Esophagus (tissue), 2 donors: ENCODE measurements around the gene LIN37. TPM values are rescaled to one million over a fixed set of nuclear protein-coding genes. Genes with fewer than 3 reads are reported as not detected.
"Not testable (repeated sequence)": the region's sequence is repeated elsewhere in the genome, so short reads cannot be mapped to it uniquely, and the experiment has no call there.

Experiments used
- H3K27ac ChIP-seq, 2 donors: one replicate each; pipeline ENCODE4 v1.5.1; 2013; ENCODE audit warnings: low read depth in 2 of 2, mild to moderate bottlenecking in 2 of 2, inconsistent platforms in 1 of 2, low read length in 1 of 2, moderate library complexity in 1 of 2
- H3K27me3 ChIP-seq, 2 donors: one replicate each; pipeline ENCODE4 v1.6.1; 2013; ENCODE audit warnings: low read length in 2 of 2, control low read depth in 1 of 2, mild to moderate bottlenecking in 1 of 2; ENCODE audit not compliant: insufficient read depth in 2 of 2, control insufficient read depth in 1 of 2
- H3K36me3 ChIP-seq, 2 donors: one replicate each; pipeline ENCODE4 v1.6.1; 2013; ENCODE audit warnings: low read length in 1 of 2; ENCODE audit not compliant: control insufficient read depth in 2 of 2, insufficient read depth in 2 of 2
- H3K4me1 ChIP-seq, 2 donors: one replicate each; pipeline ENCODE4 v1.6.1; 2013; ENCODE audit warnings: low read length in 1 of 2; ENCODE audit not compliant: control insufficient read depth in 2 of 2, insufficient read depth in 2 of 2
- H3K4me3 ChIP-seq, 2 donors: one replicate each; pipeline ENCODE4 v1.5.1; 2013; ENCODE audit warnings: low read length in 2 of 2, mild to moderate bottlenecking in 2 of 2, low read depth in 1 of 2, moderate library complexity in 1 of 2
- H3K9me3 ChIP-seq, 2 donors: one replicate each; pipeline ENCODE4 v1.6.1; 2013; ENCODE audit warnings: mild to moderate bottlenecking in 2 of 2, low read depth in 1 of 2, low read length in 1 of 2, moderate library complexity in 1 of 2; ENCODE audit not compliant: control insufficient read depth in 2 of 2, insufficient read depth in 1 of 2
- WGBS, 2 donors: extraction: QIAGEN DNeasy Blood & Tissue Kit; methylation state at CpG; one replicate each; pipeline ENCODE4 v1.1.7; 2013; 5-methylcytosine and 5-hydroxymethylcytosine counted together
- polyA plus RNA-seq, 2 donors: library from polyadenylated mRNA; stranded (reverse); fragments of 200-250 nt; gene quantifications; one replicate each; pipeline ENCODE4 v1.2.3, GENCODE V29; 2013
- donor health status: healthy with polysubstance abuse.
- donor health status: Bipolar disorder and iron deficiency.

The LIN37 gene
- polyA plus RNA-seq, 2 donors = 10.6 to 20.9 TPM

- WGBS, 2 donors = 76 to 77% methylated on average over 8 of the region's 8 CpGs
- Histone ChIP-seq H3K4me1 (peaks cover 0 to 2% of the 10 kb centered on the region in 2 donors), H3K36me3 (no peaks in the 10 kb centered on the region)
These were observed 44.5 kb downstream of the LIN37 start for GRCh38 chr19:35792888-35793287.

DNA sequence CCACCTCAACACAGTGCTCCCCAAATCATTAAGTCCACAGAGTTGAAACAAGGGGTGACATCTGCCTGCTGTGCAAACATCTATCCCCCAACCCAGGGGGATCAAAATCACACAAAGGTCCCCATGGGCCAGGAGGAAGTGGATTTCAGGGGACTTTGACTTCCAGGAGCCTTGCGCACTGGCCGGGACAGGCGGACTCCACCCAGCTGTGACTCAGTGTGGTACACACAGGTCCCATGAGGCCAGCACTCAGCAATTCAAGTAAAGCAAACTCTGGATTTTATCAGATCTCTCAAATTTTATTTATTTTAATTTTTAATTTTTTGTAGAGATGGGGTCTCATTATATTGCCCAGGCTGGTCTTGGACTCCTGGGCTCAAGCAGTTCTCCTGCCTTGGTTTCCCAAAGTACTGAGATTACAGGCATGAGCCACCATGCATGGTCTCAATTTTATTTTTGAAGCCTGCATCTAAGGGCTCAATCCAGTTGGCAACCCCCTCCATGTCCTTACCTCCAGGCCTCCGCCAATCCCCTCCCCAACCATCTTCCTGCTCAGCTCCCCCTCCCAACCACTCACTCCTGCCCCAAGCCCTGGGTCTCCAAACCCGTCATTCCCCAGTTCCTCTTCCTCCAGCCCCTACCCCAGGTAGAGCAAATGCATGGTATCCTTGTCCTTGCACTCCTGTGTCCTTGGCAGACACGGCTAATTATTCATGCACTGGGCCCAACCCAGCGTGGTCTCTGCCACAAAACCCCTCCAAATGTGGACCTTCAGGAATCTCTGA, 45.2 kb downstream of the LIN37 start:
- WGBS, 2 donors = 63 to 72% methylated on average over 7 of the region's 7 CpGs
- peaks cover 0 to 2% of the 10 kb centered on the region in 2 donors for H3K4me1 ChIP-seq
- no peak overlapping the region for H3K27ac ChIP-seq
- no peak overlapping the region for H3K4me3 ChIP-seq
- H3K9me3 ChIP-seq = peaks cover 0 to 3% of the 10 kb centered on the region in 2 donors
- H3K36me3 ChIP-seq = no peaks in the 10 kb centered on the region
- H3K27me3 ChIP-seq = peaks cover 0 to 8% of the 10 kb centered on the region in 2 donors

More at GRCh38 chr19:35792888-35793287, 44.5 kb downstream of the LIN37 start:
- Histone ChIP-seq H3K9me3 (peaks cover 0 to 1% of the 10 kb centered on the region in 2 donors), H3K27ac (no peak overlapping the region), H3K4me3 (no peak overlapping the region), H3K27me3 (peaks cover 0 to 8% of the 10 kb centered on the region in 2 donors)

- not testable (repeated sequence) for H3K27me3 ChIP-seq, H3K4me1 ChIP-seq, H3K36me3 ChIP-seq, H3K27ac ChIP-seq, H3K9me3 ChIP-seq, H3K4me3 ChIP-seq
- WGBS, 2 donors = 67 to 69% methylated on average over 1 of the region's 1 CpG
These were observed 47.2 kb downstream of the LIN37 start for GRCh38 chr19:35795564-35795963.

DNA sequence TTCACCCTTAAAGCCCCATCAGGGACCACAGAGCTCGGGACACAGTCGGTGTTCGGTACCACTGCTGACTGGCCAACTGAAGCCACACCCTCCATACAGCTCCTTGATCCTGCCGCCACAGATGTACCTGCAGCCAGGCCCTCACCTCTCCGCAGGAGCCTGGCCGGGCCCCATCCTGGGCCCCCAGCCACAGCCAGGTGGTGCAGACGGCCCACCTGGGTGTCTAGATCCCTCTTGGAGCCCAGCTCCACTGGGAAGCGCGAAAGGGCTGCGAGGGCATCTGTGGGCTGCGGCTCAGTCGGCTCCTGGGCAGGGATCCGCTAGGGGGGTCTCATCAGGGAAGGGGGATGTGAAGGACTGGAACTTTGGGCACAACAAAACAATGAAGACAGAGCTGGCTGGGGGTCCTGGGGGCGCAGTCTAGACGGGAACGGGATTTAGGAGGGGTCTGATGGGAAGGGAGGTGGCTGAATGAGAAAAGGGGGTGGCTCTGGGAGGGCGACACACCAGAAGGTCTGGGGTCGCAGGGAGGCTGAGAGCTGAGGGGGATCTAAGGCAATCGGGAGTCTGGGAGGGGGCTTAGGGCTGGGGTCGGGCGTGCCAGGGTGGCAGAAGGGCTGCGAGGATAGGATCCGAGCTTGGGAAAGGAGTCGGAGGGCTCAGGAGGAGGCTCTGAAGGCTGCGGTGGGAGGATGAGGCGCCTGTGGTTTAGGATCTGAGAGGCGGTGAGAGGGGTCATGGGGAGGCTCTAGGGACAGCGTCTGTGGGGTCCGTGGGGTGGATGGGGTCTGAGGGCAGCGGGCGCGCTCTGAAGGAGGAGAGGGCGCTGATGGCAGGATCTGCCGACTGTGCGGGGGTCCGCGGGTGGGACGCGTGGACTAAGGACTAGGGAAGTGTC, 48.5 kb downstream of the LIN37 start:
- Histone ChIP-seq H3K27ac (no peak overlapping the region), H3K4me1 (peaks cover 0 to 2% of the 10 kb centered on the region in 2 donors), H3K36me3 (no peaks in the 10 kb centered on the region), H3K27me3 (peaks cover 0 to 8% of the 10 kb centered on the region in 2 donors), H3K9me3 (peaks cover 0 to 3% of the 10 kb centered on the region in 2 donors), H3K4me3 (no peak overlapping the region)
- 16 to 18% methylated on average over 38 to 39 of the region's 39 CpGs for WGBS, 2 donors

GRCh38 chr19:35797663-35798062, 49.3 kb downstream of the LIN37 start:
- 10 to 11% methylated on average over 10 to 15 of the region's 15 CpGs for WGBS, 2 donors
- peaks cover 0 to 8% of the 10 kb centered on the region in 2 donors for H3K27me3 ChIP-seq
- H3K36me3 ChIP-seq = no peaks in the 10 kb centered on the region
- H3K27ac ChIP-seq = no peak overlapping the region
- H3K4me1 ChIP-seq = peaks cover 0 to 2% of the 10 kb centered on the region in 2 donors
- H3K9me3 ChIP-seq = peaks cover 0 to 3% of the 10 kb centered on the region in 2 donors
- no peak overlapping the region for H3K4me3 ChIP-seq

GRCh38 chr19:35801828-35802227, 53.5 kb downstream of the LIN37 start:
- Histone ChIP-seq H3K4me3 (no peak overlapping the region), H3K27me3 (peaks cover 0 to 5% of the 10 kb centered on the region in 2 donors), H3K27ac (no peak overlapping the region), H3K9me3 (peaks cover 0 to 3% of the 10 kb centered on the region in 2 donors), H3K36me3 (no peaks in the 10 kb centered on the region), H3K4me1 (peaks cover 0 to 2% of the 10 kb centered on the region in 2 donors)
- WGBS, 2 donors = 56 to 57% methylated on average over 3 of the region's 3 CpGs

Other genes starting within 250 kb of the LIN37 start
- 100 to 1,000 TPM; 223 to 315 TPM for gene DMKN, start 234.9 kb upstream of the LIN37 start, polyA plus RNA-seq
- gene SBSN, start 220.3 kb upstream of the LIN37 start, polyA plus RNA-seq = 1,000 to 10,000 TPM in 1 of 2 donors, 100 to 1,000 TPM in 1; 453 to 1,191 TPM
- not detected for gene GAPDHS, start 215.1 kb upstream of the LIN37 start, polyA plus RNA-seq
- gene TMEM147, start 202.9 kb upstream of the LIN37 start, polyA plus RNA-seq = 100 to 1,000 TPM in 1 of 2 donors, 10 to 100 TPM in 1; 61.7 to 145 TPM
- gene ATP4A, start 184.9 kb upstream of the LIN37 start, polyA plus RNA-seq = under 1 TPM; 0.02 to 0.12 TPM
- gene PMIS2, start 162.4 kb upstream of the LIN37 start, polyA plus RNA-seq = not detected
- 10 to 100 TPM; 10.1 to 24.1 TPM for gene HAUS5, start 135.8 kb upstream of the LIN37 start, polyA plus RNA-seq
- 10 to 100 TPM; 47.8 to 61.5 TPM for gene RBM42, start 119.5 kb upstream of the LIN37 start, polyA plus RNA-seq
- 1 to 10 TPM; 3.4 to 5.6 TPM for gene ETV2, start 106.8 kb upstream of the LIN37 start, polyA plus RNA-seq
- 1,000 to 10,000 TPM; 1,022 to 1,339 TPM for gene COX6B1, start 100.3 kb upstream of the LIN37 start, polyA plus RNA-seq
- 10 to 100 TPM; 10.7 to 11.5 TPM for gene UPK1A, start 82.1 kb upstream of the LIN37 start, polyA plus RNA-seq
- gene ZBTB32, start 44.0 kb upstream of the LIN37 start, polyA plus RNA-seq = under 1 TPM; 0.07 to 0.18 TPM
- 10 to 100 TPM; 21.5 to 33.8 TPM for gene KMT2B, start 30.6 kb upstream of the LIN37 start, polyA plus RNA-seq
- 1 to 10 TPM; 4.3 to 5.1 TPM for gene IGFLR1, start 6.1 kb upstream of the LIN37 start, polyA plus RNA-seq
- gene U2AF1L4, start 3.2 kb upstream of the LIN37 start, polyA plus RNA-seq = 10 to 100 TPM; 17.4 to 43.4 TPM
- 100 to 1,000 TPM in 1 of 2 donors, 10 to 100 TPM in 1; 62.5 to 128 TPM for gene PSENEN, start 2.9 kb upstream of the LIN37 start, polyA plus RNA-seq
- 10 to 100 TPM; 12.5 to 18.3 TPM for gene HSPB6, start 8.5 kb downstream of the LIN37 start, polyA plus RNA-seq
- 10 to 100 TPM in 1 of 2 donors, 1 to 10 TPM in 1; 5.5 to 13.8 TPM for gene PROSER3, start 9.6 kb downstream of the LIN37 start, polyA plus RNA-seq
- 10 to 100 TPM in 1 of 2 donors, 1 to 10 TPM in 1; 5.7 to 20.8 TPM for gene ARHGAP33, start 27.0 kb downstream of the LIN37 start, polyA plus RNA-seq
- not detected for gene PRODH2, start 64.3 kb downstream of the LIN37 start, polyA plus RNA-seq
- gene NPHS1, start 103.9 kb downstream of the LIN37 start, polyA plus RNA-seq = not detected
- gene KIRREL2, start 108.3 kb downstream of the LIN37 start, polyA plus RNA-seq = under 1 TPM in 1 of 2 donors, not detected in 1; 0.02 TPM
- gene APLP1, start 120.0 kb downstream of the LIN37 start, polyA plus RNA-seq = 1 to 10 TPM in 1 of 2 donors, under 1 TPM in 1; 0.69 to 1.4 TPM
- gene NFKBID, start 152.0 kb downstream of the LIN37 start, polyA plus RNA-seq = 1 to 10 TPM; 6.6 to 8.5 TPM
- 1 to 10 TPM; 6.2 to 6.7 TPM for gene HCST, start 154.0 kb downstream of the LIN37 start, polyA plus RNA-seq
- gene TYROBP, start 159.7 kb downstream of the LIN37 start, polyA plus RNA-seq = 10 to 100 TPM; 16.7 to 26.8 TPM
- gene LRFN3, start 187.8 kb downstream of the LIN37 start, polyA plus RNA-seq = 1 to 10 TPM; 4.9 to 5.0 TPM
- gene SDHAF1, start 246.6 kb downstream of the LIN37 start, polyA plus RNA-seq = 10 to 100 TPM in 1 of 2 donors, 1 to 10 TPM in 1; 8.6 to 18.0 TPM